HG03280 (cell line): Measurements from ENCODE around the gene FAM200A.
"Not testable (repeated sequence)": the region's sequence is repeated elsewhere in the genome, so short reads cannot be mapped to it uniquely, and the experiment has no call there.

Experiments used
- ATAC-seq: cut with Tn5 transposase; IDR thresholded peaks from one replicate; pipeline ENCODE4 v1.9.1; 2021; ENCODE audit warnings: mild to moderate bottlenecking, moderate library complexity; ENCODE audit not compliant: unreplicated experiment

FAM200A gene

GRCh38 chr7:99559175-99559915 lies 7.4 kb upstream of the FAM200A start:
- no peak for ATAC-seq

GRCh38 chr7:99558306-99559174 lies 6.6 kb upstream of the FAM200A start, which contains the start of gene ZNF655:
TSS of gene ZNF655 (plus strand) at chr7:99558642. CDS start at chr7:99560560, 1,918 bp downstream.
- peak; percentile 84 for ATAC-seq

- peak; percentile 47 for ATAC-seq
Measured at GRCh38 chr7:99557940-99558305, 6.0 kb upstream of the FAM200A start.

- no peak for ATAC-seq
Measured at GRCh38 chr7:99557196-99557607, 5.3 kb upstream of the FAM200A start.

- no peak for ATAC-seq
Measured at GRCh38 chr7:99554939-99555338, 3.0 kb upstream of the FAM200A start.

GRCh38 chr7:99553039-99553438 lies 1.1 kb upstream of the FAM200A start:
- ATAC-seq, result no peak

GRCh38 chr7:99551334-99551733 lies 580 bp downstream of the FAM200A start:
- no peak for ATAC-seq

GRCh38 chr7:99549545-99549944 lies 2.4 kb downstream of the FAM200A start:
- ATAC-seq, result not testable (repeated sequence)

GRCh38 chr7:99545308-99545707 lies 6.6 kb downstream of the FAM200A start:
- ATAC-seq, result not testable (repeated sequence)

GRCh38 chr7:99543916-99544315 lies 8.0 kb downstream of the FAM200A start:
- no peak for ATAC-seq

GRCh38 chr7:99543081-99543671 lies 8.7 kb downstream of the FAM200A start:
- no peak for ATAC-seq

GRCh38 chr7:99541212-99541611 lies 10.7 kb downstream of the FAM200A start:
- no peak for ATAC-seq

- ATAC-seq, result no peak
Measured at GRCh38 chr7:99540542-99540941, 11.4 kb downstream of the FAM200A start.

GRCh38 chr7:99539213-99539811 lies 12.6 kb downstream of the FAM200A start:
- no peak for ATAC-seq

GRCh38 chr7:99535667-99536066 lies 16.2 kb downstream of the FAM200A start:
- ATAC-seq, result no peak

- no peak for ATAC-seq
Measured at GRCh38 chr7:99531354-99531765, 20.6 kb downstream of the FAM200A start.

GRCh38 chr7:99525713-99526440 lies 26.0 kb downstream of the FAM200A start:
- no peak for ATAC-seq

- no peak for ATAC-seq
Measured at GRCh38 chr7:99521399-99521798, 30.5 kb downstream of the FAM200A start.

- ATAC-seq, result no peak
Measured at GRCh38 chr7:99514050-99514449, 37.9 kb downstream of the FAM200A start.

- no peak for ATAC-seq
Measured at GRCh38 chr7:99505324-99505662, 46.6 kb downstream of the FAM200A start.
